Measurements from ENCODE around the gene MST1.

MST1 gene

GRCh38 chr3:49689046-49689907 is at the start of gene MST1, which contains the start of gene RNF123:
Gene MST1 (minus strand): TSS chr3:49689474. CDS start chr3:49688691, 783 bp downstream.
Gene RNF123 (plus strand): TSS chr3:49689557. CDS start chr3:49691166, 1,609 bp downstream.
- no peak for DNase-seq

GRCh38 chr3:49738067-49738713 is 48.9 kb upstream of the MST1 start:
- no peak for DNase-seq

- no peak for DNase-seq
These were observed 45.5 kb upstream of the MST1 start for GRCh38 chr3:49734752-49735151.

GRCh38 chr3:49733551-49733950 is 44.3 kb upstream of the MST1 start:
- no peak for DNase-seq

- no peak for DNase-seq
These were observed 43.3 kb upstream of the MST1 start for GRCh38 chr3:49732597-49732996.

- no peak for DNase-seq
These were observed 40.8 kb upstream of the MST1 start for GRCh38 chr3:49729966-49730609.

- no peak for DNase-seq
These were observed 38.7 kb upstream of the MST1 start for GRCh38 chr3:49727924-49728361.

- no peak for DNase-seq
These were observed 38.1 kb upstream of the MST1 start for GRCh38 chr3:49727154-49727923.

GRCh38 chr3:49725906-49726681 is 36.8 kb upstream of the MST1 start:
- DNase-seq: no peak

- no peak for DNase-seq
These were observed 35.3 kb upstream of the MST1 start for GRCh38 chr3:49724586-49724985.

GRCh38 chr3:49723628-49724551 is 34.6 kb upstream of the MST1 start, which contains the start of gene GMPPB:
Gene GMPPB (minus strand): TSS chr3:49723951. CDS start chr3:49723726, 225 bp downstream.
- peak; percentile 96 for DNase-seq

- peak; percentile 34 for DNase-seq
These were observed 34.0 kb upstream of the MST1 start for GRCh38 chr3:49723296-49723627.

GRCh38 chr3:49722896-49723295 is 33.6 kb upstream of the MST1 start:
- no peak for DNase-seq

GRCh38 chr3:49721896-49722781 is 32.9 kb upstream of the MST1 start:
- no peak for DNase-seq

GRCh38 chr3:49721596-49721895 is 32.3 kb upstream of the MST1 start:
- no peak for DNase-seq

- DNase-seq: no peak
These were observed 31.8 kb upstream of the MST1 start for GRCh38 chr3:49720855-49721595.

GRCh38 chr3:49719214-49719884 is 30.1 kb upstream of the MST1 start, which contains the start of gene AMIGO3:
Gene AMIGO3 (minus strand): TSS chr3:49719684. CDS start chr3:49719465, 219 bp downstream.
- peak; percentile 85 for DNase-seq

GRCh38 chr3:49718858-49719213 is 29.6 kb upstream of the MST1 start:
- DNase-seq: no peak

Data from OCI-M1 (cell line).